HEK293 (cell line): Measurements from ENCODE around the gene DSG2.

ENCODE experiments used
- CTCF ChIA-PET: fragments of 350-600 bp; formaldehyde crosslinking; extraction: SDS; loops from one replicate; lab custom pipeline; 2021; ENCODE audit warnings: antibody characterized with exemption; lab: Yijun Ruan, JAX
- POLR2A ChIA-PET: fragments of 300-600 bp; formaldehyde crosslinking; extraction: SDS; loops from one replicate; lab custom pipeline; 2020; ENCODE audit warnings: antibody characterized with exemption, inconsistent platforms; lab: Yijun Ruan, JAX
- H3K27ac ChIP-seq: fragments of 200-500 bp; sonication (Bioruptor generic); 2 replicates; pipeline ENCODE4 v1.5.1; 2014; ENCODE audit warnings: low read depth, low read length, control low read depth, inconsistent platforms; ENCODE audit errors: extremely low read depth
- H3K36me3 ChIP-seq, 2 experiments: fragments of 200-500 bp in 1 of 2; sonication (Bioruptor generic) in 1 of 2; 1 replicate in 1 of 2; 2 replicates in 1 of 2; pipeline ENCODE4 v1.5.1; 2014 to 2017; ENCODE audit warnings: inconsistent platforms in 2 of 2, low read length in 2 of 2; ENCODE audit not compliant: control insufficient read depth in 2 of 2, insufficient read depth in 1 of 2
- H3K4me1 ChIP-seq: fragments of 200-500 bp; sonication (Bioruptor generic); 2 replicates; pipeline ENCODE4 v1.5.1; 2014; ENCODE audit warnings: mild to moderate bottlenecking, low read length, inconsistent platforms; ENCODE audit not compliant: control insufficient read depth, insufficient read depth
- H3K4me3 ChIP-seq: 2 replicates; pipeline ENCODE4 v1.5.1; 2011; ENCODE audit warnings: low read depth, mild to moderate bottlenecking, control low read depth, low read length, moderate library complexity
- H3K9me3 ChIP-seq: fragments of 200-500 bp; sonication (Bioruptor generic); 2 replicates; pipeline ENCODE4 v1.5.1; 2014; ENCODE audit warnings: low read depth, low read length, inconsistent platforms; ENCODE audit not compliant: control insufficient read depth, insufficient read depth
- BCL11B ChIP-seq: fragments of 450-650 bp; formaldehyde crosslinking; IDR thresholded peaks from 2 replicates; pipeline ENCODE4 v1.5.1; 2016; ENCODE audit warnings: low read depth, missing biosample characterization, missing genetic modification characterization
- HOXC10 ChIP-seq: sonication (generic); formaldehyde crosslinking; IDR thresholded peaks from 2 replicates; pipeline ENCODE4 v1.8.1; 2023; ENCODE audit warnings: mild to moderate bottlenecking, missing genetic modification reagents
- IKZF3 ChIP-seq: fragments of 450-650 bp; IDR thresholded peaks from 2 replicates; pipeline ENCODE4 v1.5.0; 2018; ENCODE audit warnings: missing biosample characterization, mild to moderate bottlenecking, missing genetic modification characterization, moderate library complexity
- MZF1 ChIP-seq: fragments of 450-650 bp; formaldehyde crosslinking; IDR thresholded peaks from 2 replicates; pipeline ENCODE4 v1.5.1; 2017; ENCODE audit warnings: missing biosample characterization, missing genetic modification characterization, borderline replicate concordance
- OVOL3 ChIP-seq: fragments of 450-650 bp; formaldehyde crosslinking; IDR thresholded peaks from 2 replicates; pipeline ENCODE4 v1.5.1; 2016; ENCODE audit warnings: missing biosample characterization, missing genetic modification characterization
- PRDM1 ChIP-seq: fragments of 450-650 bp; formaldehyde crosslinking; IDR thresholded peaks from 2 replicates; pipeline ENCODE4; 2016; ENCODE audit warnings: missing biosample characterization, missing genetic modification characterization
- SCRT1 ChIP-seq: fragments of 450-650 bp; formaldehyde crosslinking; IDR thresholded peaks from 2 replicates; pipeline ENCODE4 v1.5.1; 2016; ENCODE audit warnings: missing biosample characterization, missing genetic modification characterization, borderline replicate concordance
- ZBTB1 ChIP-seq: fragments of 450-650 bp; formaldehyde crosslinking; IDR thresholded peaks from 2 replicates; pipeline ENCODE4 v1.5.1; 2016; ENCODE audit warnings: missing biosample characterization, missing genetic modification characterization
- ZEB2 ChIP-seq: fragments of 450-650 bp; formaldehyde crosslinking; IDR thresholded peaks from 2 replicates; pipeline ENCODE4 v1.5.1; 2016; ENCODE audit warnings: missing biosample characterization, missing genetic modification characterization
- ZFP41 ChIP-seq: fragments of 450-650 bp; formaldehyde crosslinking; IDR thresholded peaks from 2 replicates; pipeline ENCODE4 v1.5.1; 2016; ENCODE audit warnings: missing biosample characterization, missing genetic modification characterization, borderline replicate concordance
- ZNF121 ChIP-seq: fragments of 450-650 bp; formaldehyde crosslinking; IDR thresholded peaks from 2 replicates; pipeline ENCODE4 v1.5.1; 2016; ENCODE audit warnings: missing biosample characterization, missing genetic modification characterization
- ZNF146 ChIP-seq: fragments of 450-650 bp; formaldehyde crosslinking; IDR thresholded peaks from 2 replicates; pipeline ENCODE4 v1.5.1; 2016; ENCODE audit warnings: missing biosample characterization, missing genetic modification characterization
- ZNF19 ChIP-seq: fragments of 450-650 bp; formaldehyde crosslinking; IDR thresholded peaks from 2 replicates; pipeline ENCODE4; 2016; ENCODE audit warnings: missing biosample characterization, missing genetic modification characterization, low read depth
- ZNF2 ChIP-seq: fragments of 450-650 bp; formaldehyde crosslinking; IDR thresholded peaks from 2 replicates; pipeline ENCODE4 v1.5.1; 2016; ENCODE audit warnings: missing biosample characterization, missing genetic modification characterization
- ZNF223 ChIP-seq: fragments of 450-650 bp; formaldehyde crosslinking; IDR thresholded peaks from 2 replicates; pipeline ENCODE4 v1.5.1; 2016; ENCODE audit warnings: missing biosample characterization, missing genetic modification characterization
- ZNF302 ChIP-seq: fragments of 450-650 bp; formaldehyde crosslinking; IDR thresholded peaks from 2 replicates; pipeline ENCODE4 v1.5.1; 2016; ENCODE audit warnings: missing biosample characterization, missing genetic modification characterization, low read depth
- ZNF324 ChIP-seq: fragments of 450-650 bp; formaldehyde crosslinking; IDR thresholded peaks from 2 replicates; pipeline ENCODE4 v1.5.1; 2016; ENCODE audit warnings: missing biosample characterization, missing genetic modification characterization
- ZNF394 ChIP-seq: fragments of 450-650 bp; formaldehyde crosslinking; IDR thresholded peaks from 2 replicates; pipeline ENCODE4 v1.5.1; 2016; ENCODE audit warnings: missing biosample characterization, missing genetic modification characterization, mild to moderate bottlenecking, moderate library complexity, borderline replicate concordance
- ZNF423 ChIP-seq: fragments of 450-650 bp; formaldehyde crosslinking; IDR thresholded peaks from 2 replicates; pipeline ENCODE4 v1.5.1; 2016; ENCODE audit warnings: missing biosample characterization, missing genetic modification characterization
- ZNF521 ChIP-seq: fragments of 450-650 bp; formaldehyde crosslinking; IDR thresholded peaks from 2 replicates; pipeline ENCODE4 v1.5.1; 2017; ENCODE audit warnings: missing biosample characterization, mild to moderate bottlenecking, missing genetic modification characterization
- ZNF544 ChIP-seq: fragments of 450-650 bp; formaldehyde crosslinking; IDR thresholded peaks from 2 replicates; pipeline ENCODE4 v1.5.0; 2017; ENCODE audit warnings: missing biosample characterization, missing genetic modification characterization
- ZNF548 ChIP-seq: fragments of 450-650 bp; formaldehyde crosslinking; IDR thresholded peaks from 2 replicates; pipeline ENCODE4 v1.5.1; 2016; ENCODE audit warnings: missing biosample characterization, missing genetic modification characterization
- ZNF561 ChIP-seq: fragments of 450-650 bp; IDR thresholded peaks from 2 replicates; pipeline ENCODE4 v1.5.1; 2018; ENCODE audit warnings: missing biosample characterization, missing genetic modification characterization, borderline replicate concordance
- ZNF776 ChIP-seq: fragments of 450-650 bp; formaldehyde crosslinking; IDR thresholded peaks from 2 replicates; pipeline ENCODE4 v1.5.0; 2017; ENCODE audit warnings: missing biosample characterization, missing genetic modification characterization, borderline replicate concordance
- ZSCAN30 ChIP-seq: fragments of 450-650 bp; IDR thresholded peaks from 2 replicates; pipeline ENCODE4 v1.5.1; 2018; ENCODE audit warnings: missing biosample characterization, mild to moderate bottlenecking, missing genetic modification characterization, moderate library complexity
- ZXDB ChIP-seq: fragments of 450-650 bp; formaldehyde crosslinking; IDR thresholded peaks from 2 replicates; pipeline ENCODE4 v1.5.1; 2016; ENCODE audit warnings: missing biosample characterization, missing genetic modification characterization
- TF ChIP-seq, protein P1 (sequence below): fragments of 450-650 bp; formaldehyde crosslinking; IDR thresholded peaks from 2 replicates; pipeline ENCODE4 v1.5.1; 2016; ENCODE audit warnings: missing biosample characterization, missing genetic modification characterization
- TF ChIP-seq, protein P2 (sequence below): fragments of 450-650 bp; formaldehyde crosslinking; IDR thresholded peaks from 2 replicates; pipeline ENCODE4 v1.5.1; 2016; ENCODE audit warnings: missing biosample characterization, missing genetic modification characterization
- TF ChIP-seq, protein P3 (sequence below): fragments of 450-650 bp; formaldehyde crosslinking; IDR thresholded peaks from 2 replicates; pipeline ENCODE4 v1.5.1; 2016; ENCODE audit warnings: missing biosample characterization, missing genetic modification characterization
- TF ChIP-seq, protein P4 (sequence below): fragments of 450-650 bp; formaldehyde crosslinking; IDR thresholded peaks from 2 replicates; pipeline ENCODE4 v1.5.1; 2016; ENCODE audit warnings: missing biosample characterization, missing genetic modification characterization

DSG2 gene

DNA sequence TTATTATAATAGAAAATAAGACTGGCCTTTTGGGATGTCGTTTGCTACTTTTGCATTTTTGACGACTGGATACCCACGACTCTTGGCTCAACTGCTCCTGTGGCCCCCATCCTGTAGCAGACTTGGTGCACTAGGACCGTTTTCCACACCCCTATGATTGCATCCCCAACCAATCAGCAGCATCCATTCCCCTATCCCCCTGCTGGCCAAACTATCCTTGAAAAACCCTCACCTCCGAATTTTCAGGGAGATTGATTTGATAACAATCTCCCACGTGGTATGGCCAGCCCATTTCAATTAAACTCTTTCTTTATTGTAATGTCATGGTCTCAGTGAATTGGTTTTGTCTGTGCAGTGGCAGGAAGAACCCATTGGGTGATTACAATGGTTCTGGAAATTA is 55.8 kb downstream of the DSG2 start:
- Histone ChIP-seq H3K36me3 (no peaks in the 10 kb centered on the region), H3K9me3 (no peaks in the 10 kb centered on the region), H3K4me1 (no peaks in the 10 kb centered on the region), H3K4me3 (no peak overlapping the region), H3K27ac (no peak overlapping the region)
- POLR2A ChIA-PET = no interaction called here
- CTCF ChIA-PET = interaction anchor here (0.6 to 4.7 kb wide), 6 partner anchors 10 to 582 kb away, joined by 3 to 35 read pairs (median 4); no protein-coding TSS in a partner anchor
- TF ChIP-seq ZBTB1 (no peak), ZNF544 (tag by site-specific recombination) (no peak), MZF1 (tag by site-specific recombination) (no peak), ZNF423 (tag by site-specific recombination) (no peak), ZNF561 (tag by site-specific recombination) (no peak), ZNF302 (tag by site-specific recombination) (no peak), ZSCAN30 (no peak), ZNF2 (tag by site-specific recombination) (no peak), HOXC10 (CRISPR knock-in tag) (no peak), ZNF19 (tag by site-specific recombination) (no peak), ZEB2 (tag by site-specific recombination) (no peak)
- TF ChIP-seq, protein P1, sequence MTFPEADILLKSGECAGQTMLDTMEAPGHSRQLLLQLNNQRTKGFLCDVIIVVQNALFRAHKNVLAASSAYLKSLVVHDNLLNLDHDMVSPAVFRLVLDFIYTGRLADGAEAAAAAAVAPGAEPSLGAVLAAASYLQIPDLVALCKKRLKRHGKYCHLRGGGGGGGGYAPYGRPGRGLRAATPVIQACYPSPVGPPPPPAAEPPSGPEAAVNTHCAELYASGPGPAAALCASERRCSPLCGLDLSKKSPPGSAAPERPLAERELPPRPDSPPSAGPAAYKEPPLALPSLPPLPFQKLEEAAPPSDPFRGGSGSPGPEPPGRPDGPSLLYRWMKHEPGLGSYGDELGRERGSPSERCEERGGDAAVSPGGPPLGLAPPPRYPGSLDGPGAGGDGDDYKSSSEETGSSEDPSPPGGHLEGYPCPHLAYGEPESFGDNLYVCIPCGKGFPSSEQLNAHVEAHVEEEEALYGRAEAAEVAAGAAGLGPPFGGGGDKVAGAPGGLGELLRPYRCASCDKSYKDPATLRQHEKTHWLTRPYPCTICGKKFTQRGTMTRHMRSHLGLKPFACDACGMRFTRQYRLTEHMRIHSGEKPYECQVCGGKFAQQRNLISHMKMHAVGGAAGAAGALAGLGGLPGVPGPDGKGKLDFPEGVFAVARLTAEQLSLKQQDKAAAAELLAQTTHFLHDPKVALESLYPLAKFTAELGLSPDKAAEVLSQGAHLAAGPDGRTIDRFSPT = no peak
- TF ChIP-seq, protein P2, sequence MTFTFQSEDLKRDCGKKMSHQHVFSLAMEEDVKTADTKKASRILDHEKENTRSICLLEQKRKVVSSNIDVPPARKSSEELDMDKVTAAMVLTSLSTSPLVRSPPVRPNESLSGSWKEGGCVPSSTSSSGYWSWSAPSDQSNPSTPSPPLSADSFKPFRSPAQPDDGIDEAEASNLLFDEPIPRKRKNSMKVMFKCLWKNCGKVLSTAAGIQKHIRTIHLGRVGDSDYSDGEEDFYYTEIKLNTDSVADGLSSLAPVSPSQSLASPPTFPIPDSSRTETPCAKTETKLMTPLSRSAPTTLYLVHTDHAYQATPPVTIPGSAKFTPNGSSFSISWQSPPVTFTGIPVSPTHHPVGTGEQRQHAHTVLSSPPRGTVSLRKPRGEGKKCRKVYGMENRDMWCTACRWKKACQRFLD (tag by site-specific recombination) = no peak
- TF ChIP-seq, all 188 proteins: peak for 0

DNA sequence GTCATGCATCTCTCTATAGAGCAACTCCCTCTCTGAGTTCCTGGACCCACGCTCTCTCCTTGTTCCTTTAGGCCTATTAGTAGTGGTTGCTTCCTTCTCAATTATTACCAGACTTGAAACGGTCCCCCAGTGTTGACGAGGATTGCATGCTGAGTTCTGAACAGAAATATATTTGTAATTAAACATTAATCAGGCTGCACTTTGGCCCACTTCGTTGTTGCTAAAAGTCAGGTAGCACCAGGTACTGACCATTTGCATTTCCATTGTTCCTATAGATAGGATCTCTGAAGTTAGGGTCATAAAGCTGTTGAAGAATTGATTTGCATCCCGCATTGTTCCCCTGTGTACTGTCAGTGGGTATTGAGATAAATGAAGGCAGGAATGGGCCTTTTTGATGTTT is 56.8 kb downstream of the DSG2 start:
- Histone ChIP-seq H3K36me3 (no peaks in the 10 kb centered on the region), H3K27ac (no peak overlapping the region), H3K4me3 (no peak overlapping the region), H3K4me1 (no peaks in the 10 kb centered on the region), H3K9me3 (no peaks in the 10 kb centered on the region)
- POLR2A ChIA-PET = no interaction called here
- CTCF ChIA-PET = interaction anchor here (0.5 to 4.7 kb wide), 13 partner anchors 9 to 584 kb away, joined by 3 to 37 read pairs (median 3); no protein-coding TSS in a partner anchor
- no peak for TF ChIP-seq ZNF146
- no peak for TF ChIP-seq HOXC10 (CRISPR knock-in tag)
- no peak for TF ChIP-seq ZNF223
- TF ChIP-seq OVOL3 = no peak
- TF ChIP-seq ZNF324 (tag by site-specific recombination) = no peak
- no peak for TF ChIP-seq BCL11B (tag by site-specific recombination)
- TF ChIP-seq, protein P3, sequence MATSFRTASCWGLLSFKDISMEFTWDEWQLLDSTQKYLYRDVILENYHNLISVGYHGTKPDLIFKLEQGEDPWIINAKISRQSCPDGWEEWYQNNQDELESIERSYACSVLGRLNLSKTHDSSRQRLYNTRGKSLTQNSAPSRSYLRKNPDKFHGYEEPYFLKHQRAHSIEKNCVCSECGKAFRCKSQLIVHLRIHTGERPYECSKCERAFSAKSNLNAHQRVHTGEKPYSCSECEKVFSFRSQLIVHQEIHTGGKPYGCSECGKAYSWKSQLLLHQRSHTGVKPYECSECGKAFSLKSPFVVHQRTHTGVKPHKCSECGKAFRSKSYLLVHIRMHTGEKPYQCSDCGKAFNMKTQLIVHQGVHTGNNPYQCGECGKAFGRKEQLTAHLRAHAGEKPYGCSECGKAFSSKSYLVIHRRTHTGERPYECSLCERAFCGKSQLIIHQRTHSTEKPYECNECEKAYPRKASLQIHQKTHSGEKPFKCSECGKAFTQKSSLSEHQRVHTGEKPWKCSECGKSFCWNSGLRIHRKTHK (tag by site-specific recombination) = no peak
- TF ChIP-seq ZNF548 (tag by site-specific recombination) = no peak
- TF ChIP-seq IKZF3 (tag by site-specific recombination) = no peak
- no peak for TF ChIP-seq ZNF394 (tag by site-specific recombination)
- TF ChIP-seq ZNF121 = no peak
- TF ChIP-seq ZXDB (tag by site-specific recombination) = no peak
- no peak for TF ChIP-seq ZNF776 (tag by site-specific recombination)
- TF ChIP-seq, protein P4, sequence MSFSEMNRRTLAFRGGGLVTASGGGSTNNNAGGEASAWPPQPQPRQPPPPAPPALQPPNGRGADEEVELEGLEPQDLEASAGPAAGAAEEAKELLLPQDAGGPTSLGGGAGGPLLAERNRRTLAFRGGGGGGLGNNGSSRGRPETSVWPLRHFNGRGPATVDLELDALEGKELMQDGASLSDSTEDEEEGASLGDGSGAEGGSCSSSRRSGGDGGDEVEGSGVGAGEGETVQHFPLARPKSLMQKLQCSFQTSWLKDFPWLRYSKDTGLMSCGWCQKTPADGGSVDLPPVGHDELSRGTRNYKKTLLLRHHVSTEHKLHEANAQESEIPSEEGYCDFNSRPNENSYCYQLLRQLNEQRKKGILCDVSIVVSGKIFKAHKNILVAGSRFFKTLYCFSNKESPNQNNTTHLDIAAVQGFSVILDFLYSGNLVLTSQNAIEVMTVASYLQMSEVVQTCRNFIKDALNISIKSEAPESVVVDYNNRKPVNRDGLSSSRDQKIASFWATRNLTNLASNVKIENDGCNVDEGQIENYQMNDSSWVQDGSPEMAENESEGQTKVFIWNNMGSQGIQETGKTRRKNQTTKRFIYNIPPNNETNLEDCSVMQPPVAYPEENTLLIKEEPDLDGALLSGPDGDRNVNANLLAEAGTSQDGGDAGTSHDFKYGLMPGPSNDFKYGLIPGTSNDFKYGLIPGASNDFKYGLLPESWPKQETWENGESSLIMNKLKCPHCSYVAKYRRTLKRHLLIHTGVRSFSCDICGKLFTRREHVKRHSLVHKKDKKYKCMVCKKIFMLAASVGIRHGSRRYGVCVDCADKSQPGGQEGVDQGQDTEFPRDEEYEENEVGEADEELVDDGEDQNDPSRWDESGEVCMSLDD (tag by site-specific recombination) = no peak
- no peak for TF ChIP-seq ZNF521 (tag by site-specific recombination)
- TF ChIP-seq SCRT1 (tag by site-specific recombination) = no peak
- no peak for TF ChIP-seq ZFP41 (tag by site-specific recombination)
- TF ChIP-seq PRDM1 = no peak
